HG03378 (cell line): ENCODE data around the gene RPS6KA4.

Source experiments
- ATAC-seq: cut with Tn5 transposase; IDR thresholded peaks from one replicate; pipeline ENCODE4 v1.9.1; 2021; ENCODE audit warnings: mild to moderate bottlenecking, moderate library complexity; ENCODE audit not compliant: unreplicated experiment

The RPS6KA4 gene

DNA sequence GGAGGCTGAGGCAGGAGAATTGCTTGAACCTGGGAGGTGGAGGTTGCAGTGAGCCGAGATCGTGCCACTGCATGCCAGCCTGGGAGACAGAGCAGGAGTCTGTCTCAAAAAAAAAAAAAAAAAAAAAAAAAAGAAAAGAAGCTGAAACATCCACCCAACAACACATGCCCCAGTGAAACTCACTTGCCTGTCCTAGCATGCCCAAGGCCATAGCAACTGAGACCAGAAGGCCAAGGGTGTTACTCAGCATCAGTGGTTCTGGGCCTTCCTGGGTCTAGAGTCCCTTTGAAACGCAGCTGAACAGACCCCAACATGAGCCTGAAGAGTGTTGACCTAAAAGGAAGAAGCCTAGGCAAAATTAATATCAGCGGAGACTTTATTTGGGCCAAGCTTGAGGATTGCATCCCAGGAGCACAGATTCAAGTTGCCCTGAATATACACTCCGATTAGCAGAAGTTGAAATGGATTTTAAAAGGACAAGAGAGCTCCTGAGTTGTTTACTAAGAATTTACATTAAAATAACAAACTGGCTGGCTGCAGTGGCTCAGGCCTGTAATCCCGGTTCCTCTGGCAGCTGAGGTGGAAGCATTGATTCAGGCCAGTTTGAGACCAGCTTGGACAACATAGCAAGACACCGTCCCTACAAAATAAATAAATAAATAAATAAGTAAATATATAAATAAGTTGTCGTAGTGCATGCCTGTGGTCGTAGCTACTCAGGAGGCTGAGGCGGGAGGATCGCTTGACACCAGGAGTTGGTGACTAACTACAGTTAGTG is 34.1 kb upstream of the RPS6KA4 start:
- no peak for ATAC-seq

DNA sequence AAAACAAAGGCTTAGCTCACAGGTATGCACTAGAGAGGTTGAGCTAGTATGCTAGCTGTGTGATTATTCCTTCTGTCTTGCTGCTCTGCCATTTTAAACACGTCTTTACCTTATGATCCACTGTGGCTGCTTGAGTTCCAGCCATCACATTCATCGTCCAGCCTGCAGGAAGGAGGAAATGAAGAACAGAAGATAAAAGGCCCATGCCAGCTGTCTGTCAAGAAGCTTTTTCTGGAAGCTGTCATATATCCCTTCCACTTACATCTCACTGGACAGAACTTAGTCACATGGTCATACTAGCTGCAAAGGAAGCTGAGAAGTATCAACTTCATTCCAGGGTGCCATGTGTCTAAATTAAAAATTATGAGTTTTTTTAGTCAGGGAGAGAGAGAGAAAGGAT is 31.6 kb upstream of the RPS6KA4 start:
- no peak for ATAC-seq

DNA sequence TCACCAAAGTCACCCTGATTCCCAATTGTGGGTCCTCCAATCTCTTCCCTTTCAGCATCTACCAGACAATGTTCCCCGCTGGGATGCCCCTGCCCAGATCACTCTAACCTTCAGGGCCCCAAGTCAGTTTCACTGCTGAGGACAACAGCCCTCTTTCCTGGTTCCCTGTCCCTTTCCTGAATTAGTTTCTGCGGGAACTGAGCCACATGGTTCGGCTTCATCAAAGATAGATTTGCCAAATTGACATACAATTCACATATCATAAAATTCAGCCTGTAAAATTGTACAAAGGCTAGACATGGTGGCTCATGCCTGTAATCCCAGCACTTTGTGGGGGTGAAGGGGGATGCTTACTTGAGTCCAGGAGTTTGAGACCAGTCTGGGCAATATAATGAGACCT is 31.0 kb upstream of the RPS6KA4 start:
- ATAC-seq, result no peak

DNA sequence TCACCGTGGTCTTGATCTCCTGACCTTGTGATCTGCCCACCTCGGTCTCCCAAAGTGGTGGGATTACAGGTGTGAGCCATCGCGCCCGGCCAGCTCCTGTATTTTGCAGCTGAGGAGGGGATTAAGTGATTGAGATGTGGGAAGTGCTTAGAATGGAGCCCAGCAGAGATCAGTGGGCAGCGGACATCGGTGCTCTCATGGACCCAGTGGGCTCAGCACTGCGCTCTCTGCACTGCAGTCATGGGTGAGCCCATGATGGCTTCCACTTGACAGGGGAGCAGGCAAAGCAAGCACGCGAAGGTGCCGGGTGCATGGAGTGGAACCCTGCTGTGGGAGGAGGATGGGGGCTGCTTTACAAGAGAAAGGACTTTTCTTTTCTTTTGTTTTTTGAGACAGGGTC is 28.1 kb upstream of the RPS6KA4 start:
- no peak for ATAC-seq

GRCh38 chr11:64331569-64332371 is 27.2 kb upstream of the RPS6KA4 start:
- no peak for ATAC-seq

- no peak for ATAC-seq
Observed at GRCh38 chr11:64333556-64333955, 25.4 kb upstream of the RPS6KA4 start.

DNA sequence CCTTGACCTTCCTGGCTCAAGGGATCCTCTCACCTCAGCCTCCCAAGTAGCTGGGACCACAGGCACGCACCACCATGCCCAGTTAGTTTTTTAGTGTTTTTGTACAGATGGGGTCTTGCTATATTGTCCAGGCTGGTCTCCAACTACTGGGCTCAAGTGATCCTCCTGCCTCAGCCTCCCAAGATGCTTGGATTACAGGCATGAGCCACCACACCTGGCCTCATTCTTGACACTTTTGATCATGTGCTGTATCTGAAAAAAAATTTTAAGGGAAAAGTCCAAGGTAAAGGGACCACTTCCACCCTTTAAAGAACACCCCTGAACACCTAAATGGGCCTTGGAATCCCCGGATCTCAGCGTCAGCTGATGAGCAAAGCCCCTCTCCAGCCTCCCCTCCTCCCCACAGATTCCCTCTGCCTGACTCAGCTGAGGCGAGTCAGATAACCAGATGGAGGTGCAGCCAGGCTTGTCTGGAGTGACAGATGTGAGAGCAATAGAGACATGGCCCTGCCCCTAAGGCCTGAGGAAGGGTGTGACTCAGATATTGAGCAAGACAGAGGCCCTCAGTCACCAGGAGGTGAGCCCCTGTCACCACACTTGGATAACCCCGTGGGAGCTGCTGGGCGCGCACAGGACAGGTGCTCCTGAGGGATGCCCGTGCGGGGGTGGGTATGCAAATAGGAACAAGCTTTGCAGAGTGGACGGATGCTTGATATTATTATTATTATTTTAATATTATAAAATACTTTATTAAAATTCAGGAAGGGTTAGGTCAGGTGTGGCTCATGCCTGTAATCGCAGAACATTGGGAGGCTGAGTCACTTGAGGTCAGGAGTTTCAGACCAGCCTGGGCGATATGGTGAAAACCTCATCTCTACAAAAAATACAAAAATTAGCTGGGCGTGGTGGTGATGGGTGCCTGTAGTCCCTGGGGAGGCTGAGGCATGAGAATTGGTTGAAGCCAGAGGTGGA is 23.9 kb upstream of the RPS6KA4 start:
- peak; percentile 82 for ATAC-seq

DNA sequence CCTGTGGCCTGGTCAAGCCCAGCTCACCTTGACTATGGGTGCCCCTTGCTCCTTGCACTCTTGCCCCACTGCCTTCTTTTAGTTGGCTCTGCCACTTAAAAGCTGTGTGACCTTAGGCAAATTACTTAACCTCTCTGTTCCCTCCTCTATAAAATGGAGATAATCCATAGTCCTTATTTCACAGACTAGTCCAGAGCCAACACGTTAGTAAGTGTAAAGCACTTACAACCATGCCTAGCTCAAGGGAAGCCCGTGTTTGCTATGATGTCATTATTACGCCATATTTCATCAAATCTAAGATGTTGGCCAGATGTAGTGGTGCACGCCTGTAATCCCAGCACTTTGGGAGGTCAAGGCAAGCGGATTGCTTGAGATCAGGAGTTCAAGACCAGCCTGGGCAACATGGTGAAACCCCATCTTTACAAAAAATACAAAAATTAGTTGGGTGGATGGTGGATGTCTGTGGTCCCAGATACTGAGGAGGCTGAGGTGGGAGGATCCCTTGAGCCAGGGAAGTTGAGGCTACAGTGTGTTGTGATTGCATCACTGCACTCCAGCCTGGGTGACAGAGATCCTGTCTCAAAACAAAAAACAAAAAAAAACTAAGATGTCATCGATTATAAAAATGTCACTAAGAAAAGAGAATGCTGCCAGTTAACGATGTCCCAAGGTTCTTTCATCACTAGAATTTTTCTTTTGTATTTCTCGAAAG is 21.3 kb upstream of the RPS6KA4 start:
- ATAC-seq, result no peak

- ATAC-seq, result no peak
Observed at GRCh38 chr11:64338716-64339115, 20.2 kb upstream of the RPS6KA4 start.

DNA sequence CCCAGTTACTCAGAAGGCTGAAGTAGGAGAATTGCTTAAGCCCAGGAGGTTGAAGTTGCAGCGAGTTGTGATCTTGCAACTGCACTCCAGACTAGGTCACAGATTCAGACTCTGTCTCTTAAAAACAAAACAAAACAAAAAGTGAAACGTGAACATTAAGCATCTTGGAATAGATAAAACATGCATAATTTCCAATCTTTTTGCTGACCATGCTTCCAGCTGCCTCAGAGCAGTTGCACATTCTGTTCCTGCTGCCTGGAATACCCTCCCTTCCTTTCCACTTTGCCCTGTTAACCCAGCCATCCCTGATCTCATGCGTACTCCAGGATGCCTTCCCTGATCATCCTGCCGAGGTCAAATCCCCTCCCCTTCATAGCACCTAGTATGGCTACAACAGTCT is 19.7 kb upstream of the RPS6KA4 start:
- ATAC-seq, result no peak

- no peak for ATAC-seq
Observed at GRCh38 chr11:64339754-64340408, 19.1 kb upstream of the RPS6KA4 start, which contains the start of gene CCDC88B. TSS of gene CCDC88B (plus strand) at chr11:64340204. CDS start at chr11:64340267, 63 bp downstream.

GRCh38 chr11:64340671-64341335 is 18.2 kb upstream of the RPS6KA4 start:
- ATAC-seq, result no peak

DNA sequence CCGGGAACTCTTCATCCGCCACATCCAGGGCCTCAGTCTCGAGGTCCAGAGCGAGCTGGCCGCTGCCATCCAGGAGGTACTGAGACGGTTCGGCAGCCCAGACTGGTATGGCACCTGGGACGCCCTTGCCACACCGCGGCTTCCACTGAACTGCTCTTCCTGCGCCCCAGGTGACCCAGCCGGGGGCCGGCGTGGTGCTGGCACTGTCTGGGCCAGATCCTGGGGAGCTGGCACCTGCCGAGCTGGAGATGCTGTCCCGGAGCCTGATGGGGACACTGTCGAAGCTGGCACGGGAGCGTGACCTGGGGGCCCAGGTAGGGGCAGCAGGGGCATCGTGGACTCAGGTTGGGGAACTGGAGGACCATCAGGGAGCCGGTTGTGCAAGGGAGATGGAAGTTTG is 17.5 kb upstream of the RPS6KA4 start:
- ATAC-seq, result no peak

DNA sequence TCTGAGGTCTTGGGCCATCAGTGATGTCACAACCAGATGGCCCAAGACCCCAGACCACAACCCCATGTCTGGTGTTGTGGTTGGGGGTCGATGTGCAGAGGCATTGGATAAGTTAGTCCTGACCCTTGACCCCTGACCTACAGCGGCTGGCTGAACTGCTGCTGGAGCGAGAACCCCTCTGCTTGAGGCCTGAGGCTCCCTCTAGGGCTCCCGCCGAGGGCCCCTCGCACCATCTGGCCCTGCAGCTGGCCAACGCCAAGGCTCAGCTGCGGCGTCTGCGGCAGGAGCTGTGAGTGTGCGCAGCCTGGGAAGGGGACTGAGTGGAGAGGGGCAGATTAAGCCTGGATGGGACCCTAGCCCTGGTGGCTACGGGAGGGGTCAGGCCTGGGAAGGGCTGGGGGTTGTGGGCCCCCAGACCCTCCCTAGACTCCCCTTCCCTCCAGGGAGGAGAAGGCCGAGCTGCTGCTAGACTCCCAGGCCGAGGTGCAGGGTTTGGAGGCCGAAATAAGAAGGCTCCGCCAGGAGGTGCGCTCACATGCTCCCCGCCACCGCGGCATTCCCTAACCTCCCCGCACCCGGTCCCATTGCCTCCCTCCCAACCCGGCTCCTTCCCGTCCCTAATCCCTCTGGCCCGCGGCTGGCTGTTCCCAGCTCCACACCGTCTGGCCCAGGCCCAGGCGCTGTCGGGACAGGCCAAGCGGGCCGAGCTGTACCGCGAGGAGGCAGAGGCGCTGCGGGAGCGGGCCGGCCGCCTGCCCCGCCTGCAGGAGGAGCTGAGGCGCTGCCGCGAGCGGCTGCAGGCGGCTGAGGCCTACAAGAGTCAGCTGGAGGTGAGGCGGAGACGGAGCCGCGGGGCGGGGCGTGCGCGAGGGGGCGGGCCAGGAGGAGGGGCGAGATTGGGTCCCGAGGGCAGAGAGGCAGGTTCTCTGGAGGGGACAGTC is 16.8 kb upstream of the RPS6KA4 start:
- ATAC-seq, result no peak

DNA sequence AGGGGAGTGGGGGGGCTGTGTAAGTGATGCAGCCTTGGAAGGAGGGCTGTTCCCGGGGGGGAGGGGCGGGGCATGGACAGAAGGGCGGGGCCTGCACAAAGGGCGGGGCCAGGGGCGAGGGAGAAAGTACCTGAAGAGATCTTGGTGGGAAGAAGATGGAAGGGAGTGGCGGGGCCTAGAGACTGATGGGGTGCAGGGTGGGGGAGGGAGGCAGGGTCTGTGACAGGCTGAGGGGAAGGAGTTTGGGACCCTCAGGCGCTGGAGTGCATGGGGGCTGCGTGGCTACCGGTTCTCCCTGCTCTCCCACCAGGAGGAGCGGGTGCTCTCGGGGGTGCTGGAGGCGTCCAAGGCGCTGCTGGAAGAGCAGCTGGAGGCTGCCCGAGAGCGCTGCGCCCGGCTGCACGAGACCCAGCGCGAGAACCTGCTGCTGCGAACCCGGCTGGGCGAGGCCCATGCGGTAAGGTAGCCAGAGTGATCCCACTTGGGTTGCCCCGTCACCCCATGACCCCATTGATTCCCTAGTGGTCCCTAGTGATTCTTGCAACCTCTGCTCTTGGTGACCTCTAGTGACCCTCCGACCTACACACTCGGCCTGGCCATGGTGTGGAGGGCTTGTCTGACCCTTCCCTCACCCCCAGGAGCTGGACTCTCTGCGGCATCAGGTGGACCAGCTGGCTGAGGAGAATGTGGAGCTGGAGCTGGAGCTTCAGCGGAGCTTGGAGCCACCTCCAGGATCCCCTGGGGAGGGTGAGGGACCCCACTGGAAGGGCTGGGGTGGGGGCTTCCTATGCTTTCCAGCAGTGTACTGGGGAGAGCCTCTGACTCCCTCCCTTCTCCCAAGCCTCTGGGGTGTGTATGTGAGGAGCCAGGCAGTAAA is 15.9 kb upstream of the RPS6KA4 start:
- no peak for ATAC-seq

GRCh38 chr11:64343767-64344559 is 15.0 kb upstream of the RPS6KA4 start:
- ATAC-seq, result no peak
